Measurements from ENCODE around the gene ETV6. TPM values are rescaled to one million over a fixed set of nuclear protein-coding genes. Genes with fewer than 3 reads are reported as not detected.

ETV6 gene
- total RNA-seq, 1 donor from 2014 or later = 33.4 TPM

GRCh38 chr12:11731455-11731854 lies 82.0 kb downstream of the ETV6 start:
- no peak overlapping the region for H3K4me3 Mint-ChIP-seq (ENCODE audit: unreplicated experiment)
- H3K4me1 Mint-ChIP-seq (ENCODE audit: low read depth) = peaks cover 45% of the 10 kb centered on the region
- H3K36me3 Mint-ChIP-seq (ENCODE audit: low read depth) = no peaks in the 10 kb centered on the region
- no peaks in the 10 kb centered on the region for H3K9me3 Mint-ChIP-seq (ENCODE audit: low read depth)
- peak overlapping the region; percentile 87 for H3K27ac Mint-ChIP-seq (ENCODE audit: unreplicated experiment)
- TF ChIP-seq CTCF (IDR thresholded peaks at IDR 0.05) = no peak
- H3K27me3 Mint-ChIP-seq (ENCODE audit: low read depth) = no peaks in the 10 kb centered on the region
- DNase-seq (ENCODE audit: low spot score) = no peak

GRCh38 chr12:11732023-11732422 lies 82.5 kb downstream of the ETV6 start:
- no peaks in the 10 kb centered on the region for H3K9me3 Mint-ChIP-seq (ENCODE audit: low read depth)
- H3K27ac Mint-ChIP-seq (ENCODE audit: unreplicated experiment) = peak overlapping the region; percentile 87
- peaks cover 40% of the 10 kb centered on the region for H3K4me1 Mint-ChIP-seq (ENCODE audit: low read depth)
- H3K27me3 Mint-ChIP-seq (ENCODE audit: low read depth) = no peaks in the 10 kb centered on the region
- no peaks in the 10 kb centered on the region for H3K36me3 Mint-ChIP-seq (ENCODE audit: low read depth)
- no peak for TF ChIP-seq CTCF (IDR thresholded peaks at IDR 0.05)
- no peak overlapping the region for H3K4me3 Mint-ChIP-seq (ENCODE audit: unreplicated experiment)
- DNase-seq (ENCODE audit: low spot score) = no peak

- H3K36me3 Mint-ChIP-seq (ENCODE audit: low read depth) = no peaks in the 10 kb centered on the region
- no peak overlapping the region for H3K4me3 Mint-ChIP-seq (ENCODE audit: unreplicated experiment)
- no peaks in the 10 kb centered on the region for H3K9me3 Mint-ChIP-seq (ENCODE audit: low read depth)
- peak overlapping the region; percentile 66 for H3K27ac Mint-ChIP-seq (ENCODE audit: unreplicated experiment)
- no peaks in the 10 kb centered on the region for H3K27me3 Mint-ChIP-seq (ENCODE audit: low read depth)
- TF ChIP-seq CTCF (IDR thresholded peaks at IDR 0.05) = no peak
- peaks cover 36% of the 10 kb centered on the region for H3K4me1 Mint-ChIP-seq (ENCODE audit: low read depth)
- no peak for DNase-seq (ENCODE audit: low spot score)
Measured at GRCh38 chr12:11732715-11733114, 83.2 kb downstream of the ETV6 start.

GRCh38 chr12:11734580-11735180 lies 85.2 kb downstream of the ETV6 start:
- no peak for TF ChIP-seq CTCF (IDR thresholded peaks at IDR 0.05)

GRCh38 chr12:11738450-11738849 lies 89.0 kb downstream of the ETV6 start:
- Mint-ChIP-seq H3K36me3 (ENCODE audit: low read depth) (no peaks in the 10 kb centered on the region), H3K4me1 (ENCODE audit: low read depth) (peaks cover 17% of the 10 kb centered on the region), H3K27ac (ENCODE audit: unreplicated experiment) (no peak overlapping the region), H3K4me3 (ENCODE audit: unreplicated experiment) (no peak overlapping the region), H3K9me3 (ENCODE audit: low read depth) (no peaks in the 10 kb centered on the region), H3K27me3 (ENCODE audit: low read depth) (no peaks in the 10 kb centered on the region)
- TF ChIP-seq CTCF (IDR thresholded peaks at IDR 0.05) = no peak
- DNase-seq (ENCODE audit: low spot score) = no peak

More at GRCh38 chr12:11734580-11735180, 85.2 kb downstream of the ETV6 start:
- DNase-seq (ENCODE audit: low spot score) = no peak
- Mint-ChIP-seq H3K4me3 (ENCODE audit: unreplicated experiment) (no peak overlapping the region), H3K9me3 (ENCODE audit: low read depth) (no peaks in the 10 kb centered on the region), H3K36me3 (ENCODE audit: low read depth) (no peaks in the 10 kb centered on the region), H3K27ac (ENCODE audit: unreplicated experiment) (no peak overlapping the region), H3K27me3 (ENCODE audit: low read depth) (no peaks in the 10 kb centered on the region), H3K4me1 (ENCODE audit: low read depth) (peaks cover 25% of the 10 kb centered on the region)
